ENCODE data around the gene GALNT9. TPM values are rescaled to one million over a fixed set of nuclear protein-coding genes. Genes with fewer than 3 reads are reported as not detected.

Gene GALNT9
- total and polyA plus RNA-seq, 8 donors, result 0.17 to 5.0 (median 2.8) TPM; not detected in 1

DNA sequence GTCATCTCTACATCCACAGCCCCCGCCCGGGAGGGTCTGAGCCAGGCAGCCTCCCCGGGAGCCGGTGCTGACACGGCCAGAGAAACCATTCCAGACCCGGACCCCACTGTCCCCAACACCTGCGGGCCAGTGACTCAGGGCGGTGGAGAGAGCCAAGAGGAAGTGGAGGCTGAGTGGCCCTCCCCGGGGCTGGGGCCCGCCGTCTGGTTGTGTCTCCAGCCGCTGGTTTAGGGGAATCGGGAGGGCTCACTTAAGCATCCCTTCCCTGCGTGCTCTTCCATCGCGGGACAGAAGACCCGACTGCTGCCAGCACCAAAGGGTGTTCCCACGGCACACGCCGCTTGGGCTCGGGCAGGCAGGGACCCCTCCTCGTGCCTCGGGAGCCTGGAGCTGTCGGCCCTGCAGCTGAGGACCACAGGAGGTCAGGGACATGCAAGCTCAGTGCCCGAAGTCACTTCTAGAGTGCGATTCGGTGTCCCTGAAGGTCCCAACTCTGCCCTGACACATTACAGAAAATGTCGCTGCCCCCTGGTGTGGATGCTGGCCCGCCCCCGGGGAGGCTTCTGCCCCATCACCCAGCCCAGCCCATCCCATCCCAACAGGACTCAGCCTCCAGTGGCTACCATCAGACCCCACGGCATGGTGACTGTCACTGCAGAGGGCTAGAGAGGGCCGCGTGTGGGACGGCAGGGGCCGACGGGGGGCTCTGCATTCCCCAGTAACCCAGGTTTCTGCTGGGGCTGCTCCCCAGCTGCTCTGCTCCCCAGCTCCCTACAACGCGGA, 50.8 kb downstream of the GALNT9 start:
- ATAC-seq (no peak), DNase-seq (peak in 1 of 4 donors; percentile 67)
- Histone ChIP-seq H3K9me3 (no peaks in the 10 kb centered on the region), H3K27ac (no peak overlapping the region), H3K36me3 (no peaks in the 10 kb centered on the region), H3K4me3 (no peak overlapping the region), H3K4me1 (no peaks in the 10 kb centered on the region), H3K27me3 (peaks cover 12 to 98% of the 10 kb centered on the region in 2 donors)
- intact Hi-C loops (cut with DNase I), result no loop called here
- TF ChIP-seq, protein P1, sequence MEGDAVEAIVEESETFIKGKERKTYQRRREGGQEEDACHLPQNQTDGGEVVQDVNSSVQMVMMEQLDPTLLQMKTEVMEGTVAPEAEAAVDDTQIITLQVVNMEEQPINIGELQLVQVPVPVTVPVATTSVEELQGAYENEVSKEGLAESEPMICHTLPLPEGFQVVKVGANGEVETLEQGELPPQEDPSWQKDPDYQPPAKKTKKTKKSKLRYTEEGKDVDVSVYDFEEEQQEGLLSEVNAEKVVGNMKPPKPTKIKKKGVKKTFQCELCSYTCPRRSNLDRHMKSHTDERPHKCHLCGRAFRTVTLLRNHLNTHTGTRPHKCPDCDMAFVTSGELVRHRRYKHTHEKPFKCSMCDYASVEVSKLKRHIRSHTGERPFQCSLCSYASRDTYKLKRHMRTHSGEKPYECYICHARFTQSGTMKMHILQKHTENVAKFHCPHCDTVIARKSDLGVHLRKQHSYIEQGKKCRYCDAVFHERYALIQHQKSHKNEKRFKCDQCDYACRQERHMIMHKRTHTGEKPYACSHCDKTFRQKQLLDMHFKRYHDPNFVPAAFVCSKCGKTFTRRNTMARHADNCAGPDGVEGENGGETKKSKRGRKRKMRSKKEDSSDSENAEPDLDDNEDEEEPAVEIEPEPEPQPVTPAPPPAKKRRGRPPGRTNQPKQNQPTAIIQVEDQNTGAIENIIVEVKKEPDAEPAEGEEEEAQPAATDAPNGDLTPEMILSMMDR (IDR thresholded peaks at IDR 0.05), result no peak

- H3K27ac ChIP-seq, result no peak overlapping the region
- no peaks in the 10 kb centered on the region for H3K9me3 ChIP-seq
- DNase-seq, result peak in 1 of 4 donors; percentile 52
- H3K4me3 ChIP-seq, result no peak overlapping the region
- intact Hi-C loops (cut with DNase I), result no loop called here
- TF ChIP-seq, protein P1 (IDR thresholded peaks at IDR 0.05), result no peak
- H3K4me1 ChIP-seq, result no peaks in the 10 kb centered on the region
- no peaks in the 10 kb centered on the region for H3K36me3 ChIP-seq
- peaks cover 12 to 98% of the 10 kb centered on the region in 2 donors for H3K27me3 ChIP-seq
- no peak for ATAC-seq
Observed at GRCh38 chr12:132277949-132278348, 51.4 kb downstream of the GALNT9 start.

GRCh38 chr12:132277374-132277941, 51.9 kb downstream of the GALNT9 start:
- Histone ChIP-seq H3K27me3 (peaks cover 12 to 98% of the 10 kb centered on the region in 2 donors), H3K27ac (no peak overlapping the region), H3K4me3 (no peak overlapping the region), H3K9me3 (no peaks in the 10 kb centered on the region), H3K4me1 (no peaks in the 10 kb centered on the region), H3K36me3 (no peaks in the 10 kb centered on the region)
- intact Hi-C loops (cut with DNase I), result no loop called here
- ATAC-seq (no peak), DNase-seq (peak in 1 of 4 donors; percentile 69)
- TF ChIP-seq, protein P1 (IDR thresholded peaks at IDR 0.05), result no peak

- Histone ChIP-seq H3K27me3 (peaks cover 12 to 99% of the 10 kb centered on the region in 2 donors), H3K27ac (no peak overlapping the region), H3K4me1 (no peaks in the 10 kb centered on the region), H3K4me3 (no peak overlapping the region), H3K9me3 (no peaks in the 10 kb centered on the region), H3K36me3 (no peaks in the 10 kb centered on the region)
- DNase-seq, result no peak
- TF ChIP-seq, protein P1 (IDR thresholded peaks at IDR 0.05), result no peak
- intact Hi-C loops (cut with DNase I), result no loop called here
- no peak for ATAC-seq
Observed at GRCh38 chr12:132276827-132277373, 52.5 kb downstream of the GALNT9 start.

All from left lung (tissue), 10 donors.